IMR-90 (cell line): ENCODE results near the gene RPS6KA4. TPM values are rescaled to one million over a fixed set of nuclear protein-coding genes. Genes with fewer than 3 reads are reported as not detected.
A peak's percentile ranks its signal among the peaks of the same experiment; 100 is the strongest.

ENCODE experiments used
- ATAC-seq: fragments of 200-7000 bp; cut with Tn5 transposase; 2 replicates; pipeline ENCODE4 v1.9.1; 2020; ENCODE audit warnings: low read depth, mild to moderate bottlenecking, moderate library complexity
- BruUV-seq: library from RNA; stranded (reverse); fragments of 400-500 nt; replicated peaks from 2 replicates; lab custom pipeline; 2021; lab: Mats Ljungman, UMichigan
- CTCF ChIA-PET: fragments of 300-600 bp; formaldehyde crosslinking; extraction: SDS; loops from one replicate; lab custom pipeline; 2021; ENCODE audit warnings: antibody characterized with exemption; lab: Yijun Ruan, JAX
- POLR2A ChIA-PET: fragments of 300-600 bp; sonication (Branson Sonifier 250); formaldehyde crosslinking; loops from one replicate; lab custom pipeline; 2022; ENCODE audit warnings: antibody characterized with exemption; ENCODE audit not compliant: unreplicated experiment; lab: Charles Lee
- DNase-seq: peaks from one replicate; pipeline ENCODE4 v3.0.0; 2013
- H2AFZ ChIP-seq: replicated peaks from 2 replicates; pipeline ENCODE3; 2013; ENCODE audit warnings: low read length, mild to moderate bottlenecking; ENCODE audit not compliant: poor library complexity
- H2AK5ac ChIP-seq: 2 replicates; pipeline ENCODE4 v1.6.1; 2013; ENCODE audit warnings: low read depth, low read length, inconsistent platforms
- H2AK9ac ChIP-seq: replicated peaks from 2 replicates; pipeline ENCODE3; 2013; ENCODE audit warnings: mild to moderate bottlenecking, low read depth, low read length, moderate library complexity; ENCODE audit not compliant: poor library complexity
- H2BK120ac ChIP-seq: 2 replicates; pipeline ENCODE4 v1.6.1; 2013; ENCODE audit warnings: low read depth, low read length, inconsistent platforms
- H2BK15ac ChIP-seq: 3 replicates; pipeline ENCODE4 v1.6.1; 2013; ENCODE audit warnings: low read depth, low read length, inconsistent platforms
- H2BK20ac ChIP-seq: 2 replicates; pipeline ENCODE4 v1.6.1; 2013; ENCODE audit warnings: low read depth, mild to moderate bottlenecking, inconsistent platforms, low read length, moderate library complexity
- H2BK5ac ChIP-seq: 2 replicates; pipeline ENCODE4 v1.6.1; 2013; ENCODE audit warnings: mild to moderate bottlenecking, low read depth, low read length, inconsistent platforms; ENCODE audit not compliant: poor library complexity, severe bottlenecking
- H3K14ac ChIP-seq: replicated peaks from 2 replicates; pipeline ENCODE4 v1.6.1; 2013; ENCODE audit warnings: low read depth, low read length, inconsistent platforms
- H3K18ac ChIP-seq: 2 replicates; pipeline ENCODE4 v1.6.1; 2013; ENCODE audit warnings: low read depth, low read length, control low read depth
- H3K23ac ChIP-seq: 2 replicates; pipeline ENCODE4 v1.6.1; 2013; ENCODE audit warnings: low read depth, low read length, inconsistent platforms
- H3K27ac ChIP-seq: 2 replicates; pipeline ENCODE4 v1.5.1; 2013; ENCODE audit warnings: mild to moderate bottlenecking, control low read depth, low read length; ENCODE audit not compliant: insufficient read depth
- H3K27me3 ChIP-seq: 2 replicates; pipeline ENCODE4 v1.6.1; 2013; ENCODE audit warnings: low read length; ENCODE audit not compliant: control insufficient read depth, insufficient read depth
- H3K36me3 ChIP-seq: 2 replicates; pipeline ENCODE4 v1.6.1; 2013; ENCODE audit warnings: low read length, mixed read lengths; ENCODE audit not compliant: control insufficient read depth, insufficient read depth
- H3K4ac ChIP-seq: 2 replicates; pipeline ENCODE4 v1.6.1; 2013; ENCODE audit warnings: low read depth, low read length, inconsistent platforms
- H3K4me1 ChIP-seq: 2 replicates; pipeline ENCODE4 v1.6.1; 2013; ENCODE audit warnings: low read length, mixed read lengths; ENCODE audit not compliant: control insufficient read depth, insufficient read depth
- H3K4me2 ChIP-seq: 2 replicates; pipeline ENCODE4 v1.6.1; 2013; ENCODE audit warnings: low read depth, mild to moderate bottlenecking, control low read depth, low read length, moderate library complexity
- H3K4me3 ChIP-seq: 2 replicates; pipeline ENCODE4 v1.5.1; 2013; ENCODE audit warnings: low read depth, mild to moderate bottlenecking, control low read depth, low read length, moderate library complexity; ENCODE audit not compliant: insufficient read depth
- H3K56ac ChIP-seq: 2 replicates; pipeline ENCODE4 v1.6.1; 2013; ENCODE audit warnings: low read length, inconsistent platforms; ENCODE audit not compliant: insufficient read depth; ENCODE audit errors: extremely low read depth
- H3K79me1 ChIP-seq, 2 experiments: 2 replicates each; pipeline ENCODE4 v1.6.1; 2013; ENCODE audit warnings: low read length in 2 of 2, inconsistent platforms in 1 of 2, low read depth in 1 of 2
- H3K9ac ChIP-seq: 2 replicates; pipeline ENCODE4 v1.6.1; 2013; ENCODE audit warnings: low read depth, low read length, control low read depth
- H3K9me1 ChIP-seq: 2 replicates; pipeline ENCODE4 v1.6.1; 2013; ENCODE audit warnings: low read length, inconsistent platforms; ENCODE audit not compliant: insufficient read depth
- H3K9me3 ChIP-seq: 2 replicates; pipeline ENCODE4 v1.6.1; 2013; ENCODE audit warnings: low read length; ENCODE audit not compliant: control insufficient read depth, insufficient read depth
- H4K20me1 ChIP-seq: 2 replicates; pipeline ENCODE4 v1.6.1; 2013; ENCODE audit warnings: low read length, inconsistent platforms; ENCODE audit not compliant: insufficient read depth
- H4K5ac ChIP-seq: 2 replicates; pipeline ENCODE4 v1.6.1; 2013; ENCODE audit warnings: mild to moderate bottlenecking, low read depth, low read length, control low read depth
- H4K8ac ChIP-seq, 2 experiments: 2 replicates each; pipeline ENCODE4 v1.6.1; 2013; ENCODE audit warnings: low read depth in 2 of 2, low read length in 2 of 2, control low read depth in 1 of 2, inconsistent platforms in 1 of 2
- H4K91ac ChIP-seq: 2 replicates; pipeline ENCODE4 v1.6.1; 2013; ENCODE audit warnings: low read depth, low read length, inconsistent platforms; ENCODE audit not compliant: insufficient read depth
- BHLHE40 ChIP-seq: fragments of 150-350 bp; IDR thresholded peaks from 2 replicates; pipeline ENCODE4 v1.6.1; 2016; ENCODE audit warnings: mild to moderate bottlenecking, low read depth, low read length
- CEBPB ChIP-seq: IDR thresholded peaks from 2 replicates; pipeline ENCODE4 v1.6.1; 2012; ENCODE audit warnings: low read depth, low read length, improper control_type of control experiment
- FOS ChIP-seq: fragments of 150-350 bp; IDR thresholded peaks from 2 replicates; pipeline ENCODE4 v1.6.1; 2016; ENCODE audit warnings: low read depth, low read length
- MAFK ChIP-seq: IDR thresholded peaks from 2 replicates; pipeline ENCODE4 v1.6.1; 2012; ENCODE audit warnings: low read depth, low read length, improper control_type of control experiment
- MAZ ChIP-seq: IDR thresholded peaks from 2 replicates; pipeline ENCODE4 v1.6.1; 2012; ENCODE audit warnings: low read depth, mild to moderate bottlenecking, low read length, improper control_type of control experiment, moderate library complexity, borderline replicate concordance
- NFE2L2 ChIP-seq: fragments of 150-350 bp; IDR thresholded peaks from 2 replicates; pipeline ENCODE4 v1.6.1; 2016; ENCODE audit warnings: low read depth, mild to moderate bottlenecking, low read length
- RCOR1 ChIP-seq: IDR thresholded peaks from 2 replicates; pipeline ENCODE4 v1.6.1; 2012; ENCODE audit warnings: mild to moderate bottlenecking, low read length, improper control_type of control experiment; ENCODE audit not compliant: insufficient replicate concordance
- SMC3 ChIP-seq: fragments of 150-350 bp; IDR thresholded peaks from 2 replicates; pipeline ENCODE4 v1.6.1; 2016; ENCODE audit warnings: low read depth, mild to moderate bottlenecking, antibody characterized with exemption, low read length, moderate library complexity
- WGBS, 2 experiments: methylation state at CpG; one replicate each; pipeline versions ENCODE4 v1.1.5 to v1.1.7; 2013; ENCODE audit warnings: missing lambda C conversion rate in 2 of 2; ENCODE audit not compliant: insufficient read length in 1 of 2; ENCODE audit errors: extremely low coverage in 2 of 2; 5-methylcytosine and 5-hydroxymethylcytosine counted together
- dilution Hi-C: fragments of 300-500 bp; cut with HindIII; formaldehyde crosslinking; loops from one replicate; pipeline ENCODE4 v1.14.3; 2018; ENCODE audit warnings: low sequenced_read_pairs; ENCODE audit not compliant: unreplicated experiment
- in situ Hi-C: fragments of 300-500 bp; cut with MboI; formaldehyde crosslinking; loops from 3 replicates; pipeline ENCODE4 v1.14.3; 2019; ENCODE audit warnings: low sequenced_read_pairs, inconsistent platforms, mixed read lengths
- intact Hi-C: fragments of 100-400 bp; cut with micrococcal nuclease; formaldehyde crosslinking; loops from 2 replicates; pipeline ENCODE4 v1.10.0; 2022
- polyA plus RNA-seq, 3 experiments: library from polyadenylated mRNA; depleted of rRNA; stranded (reverse); fragments of >200 nt; gene quantifications; 2 replicates each; pipeline ENCODE4 v1.2.3, GENCODE V29; 2012; ENCODE audit warnings: low replicate concordance in 1 of 3
- total RNA-seq: library from RNA; depleted of rRNA; stranded (reverse); fragments of >200 nt; gene quantifications from 2 replicates; pipeline ENCODE4 v1.2.3, GENCODE V29; 2012
- TF ChIP-seq, protein P1 (sequence below): fragments of 150-350 bp; IDR thresholded peaks from 2 replicates; pipeline ENCODE4 v1.6.1; 2017; ENCODE audit warnings: mild to moderate bottlenecking, antibody characterized with exemption, low read length, low read depth

RPS6KA4 gene
- total and polyA plus RNA-seq, 2 of the 4 experiments (the other 2 are of a cell fraction), result 38.8 to 52.9 TPM

GRCh38 chr11:64334764-64335735 lies 23.9 kb upstream of the RPS6KA4 start:
- peak; percentile 2; the same call in 1 of the 2 replicates for TF ChIP-seq NFE2L2
- peak; percentile 99 for TF ChIP-seq CEBPB
- no peak for TF ChIP-seq SMC3
- TF ChIP-seq BHLHE40, result peak; percentile 38; the same call in 1 of the 2 replicates
- TF ChIP-seq MAFK, result no peak; the same call in 1 of the 2 replicates
- peak; percentile 98 for TF ChIP-seq RCOR1
- TF ChIP-seq FOS, result peak; percentile 87
- peak; percentile 82 for TF ChIP-seq MAZ
- TF ChIP-seq, protein P1, sequence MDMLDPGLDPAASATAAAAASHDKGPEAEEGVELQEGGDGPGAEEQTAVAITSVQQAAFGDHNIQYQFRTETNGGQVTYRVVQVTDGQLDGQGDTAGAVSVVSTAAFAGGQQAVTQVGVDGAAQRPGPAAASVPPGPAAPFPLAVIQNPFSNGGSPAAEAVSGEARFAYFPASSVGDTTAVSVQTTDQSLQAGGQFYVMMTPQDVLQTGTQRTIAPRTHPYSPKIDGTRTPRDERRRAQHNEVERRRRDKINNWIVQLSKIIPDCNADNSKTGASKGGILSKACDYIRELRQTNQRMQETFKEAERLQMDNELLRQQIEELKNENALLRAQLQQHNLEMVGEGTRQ, result peak; percentile 76
- ChIA-PET CTCF (interaction anchor here (1.3 kb wide), 1 partner anchor 30 kb away, joined by 3 read pairs; no protein-coding TSS in a partner anchor), POLR2A (interaction anchor here (0.6 kb wide), 1 partner anchor 17 kb away, joined by 3 read pairs; the partner anchor contains the start of gene PRDX5)
- H3K9me3 ChIP-seq, result no peaks in the 10 kb centered on the region
- no peak overlapping the region for H3K56ac ChIP-seq
- peak overlapping the region; percentile 44 for H2BK5ac ChIP-seq
- H4K5ac ChIP-seq, result 0 out of 2 replicates have a peak overlapping the region, but pooled peaks have one; percentile 4
- peak overlapping the region in 1 of 2 experiments; percentile 52; a peak in 1 of 4 replicates for H4K8ac ChIP-seq
- peak overlapping the region; percentile 44 for H2BK120ac ChIP-seq
- no peak overlapping the region for H3K18ac ChIP-seq
- H4K91ac ChIP-seq, result peak overlapping the region; percentile 21; the same call in 1 of the 2 replicates
- peaks cover 7% of the 10 kb centered on the region for H3K4me1 ChIP-seq
- H2AK9ac ChIP-seq, result peak overlapping the region; percentile 85
- no peak overlapping the region for H3K9ac ChIP-seq
- no TSS peak for BruUV-seq
- H3K27me3 ChIP-seq, result peaks cover 5% of the 10 kb centered on the region; the same call in 1 of the 2 replicates
- H2AK5ac ChIP-seq, result peak overlapping the region; percentile 94
- no peaks in the 10 kb centered on the region for H3K79me1 ChIP-seq
- no peak overlapping the region for H3K23ac ChIP-seq
- no peak overlapping the region; the same call in 1 of the 2 replicates for H3K14ac ChIP-seq
- WGBS, 2 experiments, result no CpG with 5 or more reads among the region's 13 CpGs
- intact Hi-C loops, result no loop called here
- H3K4me3 ChIP-seq, result no peak overlapping the region
- 0 out of 2 replicates have a peak, but pooled peaks cover 3% of the 10 kb centered on the region for H4K20me1 ChIP-seq
- H2BK20ac ChIP-seq, result peak overlapping the region; percentile 83
- peak overlapping the region; percentile 72 for H2AFZ ChIP-seq
- H3K9me1 ChIP-seq, result peaks cover 8% of the 10 kb centered on the region
- dilution Hi-C loops, result no loop called here
- ATAC-seq, result peak; percentile 90
- in situ Hi-C loops, result no loop called here
- peak overlapping the region; percentile 49; the same call in 1 of the 3 replicates for H2BK15ac ChIP-seq
- DNase-seq, result peak; percentile 96
- peak overlapping the region; percentile 33 for H3K4ac ChIP-seq
- H3K27ac ChIP-seq, result no peak overlapping the region
- H3K4me2 ChIP-seq, result no peak overlapping the region
- no peaks in the 10 kb centered on the region for H3K36me3 ChIP-seq
